ENCODE results near the gene MSANTD1.

The MSANTD1 gene

GRCh38 chr4:3287271-3287971, 38.5 kb downstream of the MSANTD1 start (continued):
- no peak for TF ChIP-seq PPARA (CRISPR knock-in tag; IDR thresholded peaks at IDR 0.05; ENCODE audit: borderline replicate concordance)
- TF ChIP-seq CREB5 (CRISPR knock-in tag; IDR thresholded peaks at IDR 0.05; ENCODE audit: low read depth): no peak
- TF ChIP-seq PATZ1 (CRISPR knock-in tag; IDR thresholded peaks at IDR 0.05; ENCODE audit: borderline replicate concordance): no peak
- no peak for TF ChIP-seq RARB (CRISPR knock-in tag; IDR thresholded peaks at IDR 0.05)
- TF ChIP-seq POU6F1 (CRISPR knock-in tag; IDR thresholded peaks at IDR 0.05; ENCODE audit: borderline replicate concordance, low read depth): no peak

GRCh38 chr4:3287972-3288570, 39.1 kb downstream of the MSANTD1 start:
- ATAC-seq: no peak
- no peak for TF ChIP-seq ZFP3 (CRISPR knock-in tag; IDR thresholded peaks at IDR 0.05)
- no peak for TF ChIP-seq CSDC2 (CRISPR knock-in tag; IDR thresholded peaks at IDR 0.05)
- TF ChIP-seq PPARA (CRISPR knock-in tag; IDR thresholded peaks at IDR 0.05; ENCODE audit: borderline replicate concordance): no peak
- TF ChIP-seq ISL1 (CRISPR knock-in tag; IDR thresholded peaks at IDR 0.05): no peak
- no peak for TF ChIP-seq BACH2 (CRISPR knock-in tag; IDR thresholded peaks at IDR 0.05; ENCODE audit: borderline replicate concordance)
- no peak for TF ChIP-seq OSR1 (CRISPR knock-in tag; IDR thresholded peaks at IDR 0.05)
- TF ChIP-seq ZFP30 (CRISPR knock-in tag; IDR thresholded peaks at IDR 0.05): no peak
- TF ChIP-seq ESRRG (CRISPR knock-in tag; IDR thresholded peaks at IDR 0.05): no peak
- TF ChIP-seq PATZ1 (CRISPR knock-in tag; IDR thresholded peaks at IDR 0.05; ENCODE audit: borderline replicate concordance): no peak
- no peak for TF ChIP-seq TOX (CRISPR knock-in tag; IDR thresholded peaks at IDR 0.05; ENCODE audit: borderline replicate concordance)
- TF ChIP-seq SNAI2 (CRISPR knock-in tag; IDR thresholded peaks at IDR 0.05): no peak
- TF ChIP-seq ARNTL (CRISPR knock-in tag; IDR thresholded peaks at IDR 0.05; ENCODE audit: borderline replicate concordance, low read depth): no peak
- no peak for TF ChIP-seq RARB (CRISPR knock-in tag; IDR thresholded peaks at IDR 0.05)
- TF ChIP-seq TCF4 (CRISPR knock-in tag; IDR thresholded peaks at IDR 0.05; ENCODE audit: borderline replicate concordance): no peak
- TF ChIP-seq CREB5 (CRISPR knock-in tag; IDR thresholded peaks at IDR 0.05; ENCODE audit: low read depth): no peak
- no peak for TF ChIP-seq GLIS3 (CRISPR knock-in tag; IDR thresholded peaks at IDR 0.05)
- TF ChIP-seq TSHZ2 (CRISPR knock-in tag; IDR thresholded peaks at IDR 0.05): no peak

Data from SK-N-SH treated with all-trans-retinoic acid at 6 μM for 48 hours (cell line).